K562 (cell line): ENCODE results near the gene IPO9. TPM values are rescaled to one million over a fixed set of nuclear protein-coding genes. Genes with fewer than 3 reads are reported as not detected.

Experiments used
- ATAC-seq: fragments of 200-7000 bp; cut with Tn5 transposase; 3 replicates; pipeline ENCODE4 v1.9.1; 2020; ENCODE audit warnings: moderate library complexity
- BruUV-seq: library from RNA; stranded (reverse); fragments of 400-500 nt; replicated peaks from 2 replicates; lab custom pipeline; 2021; lab: Mats Ljungman, UMichigan
- CTCF ChIA-PET: fragments of 300-600 bp; formaldehyde crosslinking; extraction: SDS; loops from one replicate; lab custom pipeline; 2021; ENCODE audit warnings: low intra/inter-chr PET ratio; lab: Yijun Ruan, JAX
- POLR2A ChIA-PET: fragments of 300-600, 350-650 bp; sonication (Branson Sonifier 250); formaldehyde crosslinking; extraction: SDS; loops from one replicate; lab custom pipeline; 2021; ENCODE audit warnings: antibody characterized with exemption, inconsistent platforms; lab: Yijun Ruan, JAX
- DNase-seq, 4 experiments: peaks; one replicate each; pipeline versions ENCODE4 v3.0.0 to v3.0.0-alpha.2; 2011 to 2018; ENCODE audit warnings: low spot score in 3 of 4, mixed read lengths in 3 of 4; ENCODE audit errors: extremely low read depth in 1 of 4
- FAIRE-seq: peaks from 2 replicates; lab custom pipeline; 2011; peaks lifted over from hg19 to GRCh38; lab: Jason Lieb, UNC
- H2AFZ ChIP-seq: 2 replicates; pipeline ENCODE4 v1.6.0; 2011; ENCODE audit warnings: low read depth, low read length, control low read depth, inconsistent platforms
- H3K27ac ChIP-seq: fragments of 200-600 bp; 3 replicates; pipeline ENCODE4 v1.8.0; 2011; ENCODE audit warnings: low read depth, mild to moderate bottlenecking, control low read depth, inconsistent platforms, low read length, moderate library complexity, mixed read lengths; ENCODE audit errors: extremely low read depth
- H3K27me3 ChIP-seq, 2 experiments: fragments of 300-600 bp in 1 of 2; 2 replicates in 1 of 2; 3 replicates in 1 of 2; pipeline versions ENCODE4 v1.6.0 to v1.8.0; 2011; ENCODE audit warnings: inconsistent platforms in 2 of 2, low read length in 2 of 2, mild to moderate bottlenecking in 1 of 2, mixed read lengths in 1 of 2, moderate library complexity in 1 of 2; ENCODE audit not compliant: control insufficient read depth in 2 of 2, insufficient read depth in 2 of 2
- H3K36me3 ChIP-seq: fragments of 300-600 bp; 3 replicates; pipeline ENCODE4 v1.8.0; 2011; ENCODE audit warnings: mild to moderate bottlenecking, low read length, inconsistent platforms; ENCODE audit not compliant: control insufficient read depth, insufficient read depth
- H3K4me1 ChIP-seq, 2 experiments: fragments of 200-600 bp in 1 of 2; replicated peaks in 1 of 2; 2 replicates in 1 of 2; 3 replicates in 1 of 2; pipeline versions ENCODE4 v1.5.1 to v1.8.0; 2011; ENCODE audit warnings: inconsistent platforms in 2 of 2, low read length in 2 of 2, mild to moderate bottlenecking in 1 of 2, mixed read lengths in 1 of 2, moderate library complexity in 1 of 2; ENCODE audit not compliant: control insufficient read depth in 2 of 2, insufficient read depth in 2 of 2
- H3K4me2 ChIP-seq: 2 replicates; pipeline ENCODE4 v1.6.1; 2011; ENCODE audit warnings: low read length, control low read depth, inconsistent platforms, mixed read lengths; ENCODE audit not compliant: insufficient read depth
- H3K4me3 ChIP-seq: fragments of 200-600 bp; sonication (generic), shearing (Covaris generic); 2 replicates; pipeline ENCODE4 v1.5.1; 2016; ENCODE audit warnings: control low read depth, inconsistent platforms
- H3K79me2 ChIP-seq: fragments of 200-600 bp; 3 replicates; pipeline ENCODE4 v1.8.0; 2011; ENCODE audit warnings: low read length, inconsistent platforms; ENCODE audit not compliant: control insufficient read depth, insufficient read depth
- H3K9ac ChIP-seq, 2 experiments: 2 replicates each; pipeline versions ENCODE4 v1.6.0 to v1.6.1; 2011; ENCODE audit warnings: low read depth in 2 of 2, low read length in 2 of 2, control low read depth in 1 of 2, inconsistent platforms in 1 of 2, mild to moderate bottlenecking in 1 of 2, mixed read lengths in 1 of 2; ENCODE audit not compliant: insufficient read depth in 1 of 2
- H3K9me1 ChIP-seq: one replicate; pipeline ENCODE4 v1.6.0; 2011; ENCODE audit warnings: inconsistent platforms, mild to moderate bottlenecking, low read length, moderate library complexity; ENCODE audit not compliant: control insufficient read depth, insufficient read depth
- H3K9me3 ChIP-seq: replicated peaks from 2 replicates; pipeline ENCODE4 v1.5.1; 2011; ENCODE audit warnings: low read depth, low read length, inconsistent platforms; ENCODE audit not compliant: control insufficient read depth, insufficient read depth
- H4K20me1 ChIP-seq: replicated peaks from 2 replicates; pipeline ENCODE4 v1.6.1; 2011; ENCODE audit warnings: low read length, inconsistent platforms, mixed read lengths; ENCODE audit not compliant: control insufficient read depth, insufficient read depth
- ATF3 ChIP-seq, 2 experiments: fragments of 450-650 bp in 1 of 2; sonication (generic) in 1 of 2; formaldehyde crosslinking in 1 of 2; IDR thresholded peaks in 1 of 2; conservative IDR thresholded peaks in 1 of 2; 2 replicates each; pipeline versions ENCODE4 v1.6.1 to v1.8.1; 2016 to 2023; ENCODE audit warnings: mild to moderate bottlenecking in 2 of 2, moderate library complexity in 2 of 2, inconsistent platforms in 1 of 2, missing genetic modification reagents in 1 of 2
- CEBPB ChIP-seq: fragments of 450-650 bp; IDR thresholded peaks from 2 replicates; pipeline ENCODE4 v1.6.1; 2016; ENCODE audit warnings: missing genetic modification characterization, missing compliant biosample characterization
- CEBPG ChIP-seq, 3 experiments: fragments of 200-800 bp in 1 of 3; sonication (Bioruptor generic) in 1 of 3; sonication (generic) in 1 of 3; formaldehyde crosslinking in 1 of 3; IDR thresholded peaks in 2 of 3; conservative IDR thresholded peaks in 1 of 3; 2 replicates each; pipeline versions ENCODE4 v1.6.1 to v1.8.0; 2016 to 2022; ENCODE audit warnings: missing compliant biosample characterization in 2 of 3, missing genetic modification characterization in 2 of 3, mild to moderate bottlenecking in 1 of 3, missing genetic modification reagents in 1 of 3
- GABPB1 ChIP-seq: sonication (generic); formaldehyde crosslinking; IDR thresholded peaks from 2 replicates; pipeline ENCODE4 v1.8.0; 2022; ENCODE audit warnings: mild to moderate bottlenecking, missing genetic modification reagents
- RFX1 ChIP-seq: fragments of 450-650 bp; IDR thresholded peaks from 2 replicates; pipeline ENCODE4 v1.6.1; 2016; ENCODE audit warnings: mild to moderate bottlenecking, moderate library complexity
- WGBS: fragments of 100-300 bp; shearing (Covaris generic); methylation state at CpG from one replicate; pipeline ENCODE4 v1.1.6; 2016; ENCODE audit warnings: low coverage, mixed read lengths; ENCODE audit not compliant: insufficient coverage; ENCODE audit errors: missing lambda C conversion rate; 5-methylcytosine and 5-hydroxymethylcytosine counted together
- in situ Hi-C: fragments of 300-500 bp; cut with MboI; formaldehyde crosslinking; loops from 4 replicates; pipeline ENCODE4 v1.15.0; 2018; ENCODE audit warnings: inconsistent platforms, mixed read lengths
- intact Hi-C: fragments of 100-400 bp; cut with micrococcal nuclease; formaldehyde crosslinking; loops from 2 replicates; pipeline ENCODE4 v1.14.2; 2022
- polyA plus RNA-seq, 8 experiments: library from polyadenylated mRNA; depleted of rRNA in 4 of 8; stranded (reverse) in 5 of 8; unstranded in 3 of 8; fragments of >200 nt; fragmentation: Nextera tagmentation in 2 of 8; fragmentation: Illumina TruSeq in 1 of 8; extraction: Ambion mirVana in 2 of 8; extraction: Trizol in 1 of 8; gene quantifications; 2 replicates each; pipeline versions ENCODE4 v1.2.1 to v1.2.3, GENCODE V29; 2011 to 2014; ENCODE audit warnings: inconsistent platforms in 1 of 8, missing spikeins in 1 of 8
- total RNA-seq, 7 experiments: library from RNA; depleted of rRNA in 6 of 7; stranded (reverse); fragments of >200 nt in 6 of 7; fragmentation: Illumina TruSeq in 2 of 7; extraction: Trizol in 2 of 7; gene quantifications; 2 replicates each; pipeline versions ENCODE4 v1.2.1 to v1.2.3, GENCODE V29; 2011 to 2021; ENCODE audit warnings: low replicate concordance in 1 of 7

Gene IPO9
- total and polyA plus RNA-seq, 9 of the 15 experiments (the other 6 are each of a cell fraction or from before 2014, with no cell fraction given) = 27.9 to 78.6 (median 43.9) TPM

GRCh38 chr1:201902198-201902597 is 73.2 kb downstream of the IPO9 start:
- H3K4me3 ChIP-seq = no peak overlapping the region
- in situ Hi-C loops = no loop called here
- BruUV-seq = no TSS peak

More at GRCh38 chr1:201902198-201902597, 73.2 kb downstream of the IPO9 start:
- no peaks in the 10 kb centered on the region for H3K9me1 ChIP-seq
- TF ChIP-seq CEBPB (tag) = peak; percentile 88
- TF ChIP-seq RFX1 = no peak
- TF ChIP-seq ATF3 (IDR thresholded peaks at IDR 0.05) = peak; percentile 30; the same call in 1 of the 2 replicates
- no peak for TF ChIP-seq ATF3 (CRISPR knock-in tag; conservative IDR thresholded peaks at IDR 0.05)
- TF ChIP-seq CEBPG (CRISPR knock-in tag; IDR thresholded peaks at IDR 0.05) = 0 out of 2 replicates have a peak, but pooled peaks have one; percentile 27
- 0 out of 4 replicates have a peak, but pooled peaks of 1 of the 2 experiments have one; percentile 28 for TF ChIP-seq CEBPG (tag; conservative IDR thresholded peaks at IDR 0.05 in 1 of 2, IDR thresholded peaks at IDR 0.05 in 1 of 2)
- no peak for TF ChIP-seq GABPB1 (CRISPR knock-in tag)
- TF ChIP-seq, all 486 proteins: peak for 3
- no peak for ATAC-seq
- no peak for FAIRE-seq
- Histone ChIP-seq H3K4me1 (peaks cover 0 to 4% of the 10 kb centered on the region in 2 experiments; a peak in 2 of 5 replicates), H3K27me3 (peaks cover 0 to 21% of the 10 kb centered on the region in 2 experiments; a peak in 3 of 5 replicates), H3K79me2 (no peaks in the 10 kb centered on the region), H3K36me3 (no peaks in the 10 kb centered on the region), H3K9me3 (no peaks in the 10 kb centered on the region), H3K9ac (no peak overlapping the region), H2AFZ (no peak overlapping the region), H3K27ac (no peak overlapping the region), H4K20me1 (no peaks in the 10 kb centered on the region; the same call in 1 of the 2 replicates), H3K4me2 (no peak overlapping the region)
- intact Hi-C loops = no loop called here
- DNase-seq = peak in 1 of 4 experiments; percentile 40
- ChIA-PET POLR2A (interaction anchor here (0.5 to 1.3 kb wide), 3 partner anchors 9 to 15 kb away, joined by 3 to 4 read pairs (median 3); no protein-coding TSS in a partner anchor), CTCF (no interaction called here)
- WGBS = 35% methylated on average over 3 of the region's 3 CpGs
